ENCODE data around the gene ANO4.

Gene ANO4

GRCh38 chr12:100820314-100820713, 25.7 kb downstream of the ANO4 start:
- no peak for DNase-seq

- no peak for DNase-seq
Observed at GRCh38 chr12:100823963-100824362, 29.4 kb downstream of the ANO4 start.

- DNase-seq: no peak
Observed at GRCh38 chr12:100824476-100824875, 29.9 kb downstream of the ANO4 start.

GRCh38 chr12:100826323-100826722, 31.7 kb downstream of the ANO4 start:
- DNase-seq: peak in 1 of 2 experiments; percentile 0

GRCh38 chr12:100827901-100828520, 33.4 kb downstream of the ANO4 start:
- DNase-seq: no peak

GRCh38 chr12:100830003-100830795, 35.6 kb downstream of the ANO4 start:
- no peak for DNase-seq

GRCh38 chr12:100833282-100833681, 38.7 kb downstream of the ANO4 start:
- DNase-seq: no peak

GRCh38 chr12:100840748-100841147, 46.2 kb downstream of the ANO4 start:
- no peak for DNase-seq

GRCh38 chr12:100842156-100842555, 47.6 kb downstream of the ANO4 start:
- DNase-seq: no peak

- no peak for DNase-seq
Observed at GRCh38 chr12:100843061-100843460, 48.5 kb downstream of the ANO4 start.

GRCh38 chr12:100845095-100845494, 50.5 kb downstream of the ANO4 start:
- DNase-seq: no peak

GRCh38 chr12:100851637-100852036, 57.1 kb downstream of the ANO4 start:
- no peak for DNase-seq

GRCh38 chr12:100857418-100857817, 62.8 kb downstream of the ANO4 start:
- no peak for DNase-seq

GRCh38 chr12:100857971-100858370, 63.4 kb downstream of the ANO4 start:
- DNase-seq: no peak

GRCh38 chr12:100858656-100859055, 64.1 kb downstream of the ANO4 start:
- DNase-seq: no peak

GRCh38 chr12:100859063-100859627, 64.6 kb downstream of the ANO4 start:
- DNase-seq: no peak

- no peak for DNase-seq
Observed at GRCh38 chr12:100860611-100861010, 66.0 kb downstream of the ANO4 start.

- no peak for DNase-seq
Observed at GRCh38 chr12:100862676-100863075, 68.1 kb downstream of the ANO4 start.

GRCh38 chr12:100864366-100864765, 69.8 kb downstream of the ANO4 start:
- no peak for DNase-seq

GRCh38 chr12:100867639-100868393, 73.2 kb downstream of the ANO4 start:
- DNase-seq: no peak

- DNase-seq: no peak
Observed at GRCh38 chr12:100868487-100868886, 73.9 kb downstream of the ANO4 start.

- no peak for DNase-seq
Observed at GRCh38 chr12:100871195-100871734, 76.7 kb downstream of the ANO4 start.

- DNase-seq: no peak
Observed at GRCh38 chr12:100875156-100875555, 80.6 kb downstream of the ANO4 start.
